GM23338 (cell line): ENCODE results near the gene DTNB. TPM values are rescaled to one million over a fixed set of nuclear protein-coding genes. Genes with fewer than 3 reads are reported as not detected.

Experiments
- ATAC-seq: fragments of 200-7000 bp; cut with Tn5 transposase; 3 replicates; pipeline ENCODE4 v1.9.1; 2020
- DNase-seq: peaks from one replicate; pipeline ENCODE4 v3.0.0-alpha.2; 2015; ENCODE audit warnings: low spot score
- H2AFZ ChIP-seq: fragments of 200-600 bp; sonication (generic); 2 replicates; pipeline ENCODE4 v1.8.0; 2016; ENCODE audit warnings: antibody characterized with exemption, mild to moderate bottlenecking, moderate library complexity
- H3F3A ChIP-seq: fragments of 200-600 bp; sonication (generic); replicated peaks from 2 replicates; pipeline ENCODE4 v1.8.0; 2017; ENCODE audit warnings: antibody characterized with exemption, mixed run types, low read depth
- H3K27ac ChIP-seq: fragments of 200-600 bp; sonication (generic); 2 replicates; pipeline ENCODE4 v1.6.1; 2016; ENCODE audit warnings: low read depth
- H3K27me3 ChIP-seq: fragments of 200-600 bp; sonication (generic); 2 replicates; pipeline ENCODE4 v1.8.0; 2016; ENCODE audit warnings: mild to moderate bottlenecking, mixed run types, moderate library complexity; ENCODE audit not compliant: insufficient read depth
- H3K36me3 ChIP-seq: fragments of 200-600 bp; sonication (generic); 2 replicates; pipeline ENCODE4 v1.8.0; 2016; ENCODE audit warnings: mild to moderate bottlenecking; ENCODE audit not compliant: insufficient read depth
- H3K4me1 ChIP-seq: fragments of 200-600 bp; sonication (generic); 2 replicates; pipeline ENCODE4 v1.8.0; 2016; ENCODE audit warnings: mild to moderate bottlenecking, moderate library complexity; ENCODE audit not compliant: insufficient read depth
- H3K4me2 ChIP-seq: fragments of 200-600 bp; sonication (generic); 2 replicates; pipeline ENCODE4 v1.7.1; 2017; ENCODE audit warnings: mixed run types
- H3K4me3 ChIP-seq: fragments of 200-600 bp; sonication (generic); 2 replicates; pipeline ENCODE4 v1.6.1; 2016; ENCODE audit warnings: mixed run types
- H3K79me2 ChIP-seq: fragments of 200-600 bp; sonication (generic); replicated peaks from 2 replicates; pipeline ENCODE4 v1.8.0; 2017; ENCODE audit warnings: mild to moderate bottlenecking; ENCODE audit not compliant: insufficient read depth
- H3K9me2 ChIP-seq: fragments of 200-600 bp; sonication (generic); 2 replicates; pipeline ENCODE4 v1.8.0; 2017; ENCODE audit not compliant: insufficient read depth
- H4K20me1 ChIP-seq: fragments of 200-600 bp; sonication (generic); replicated peaks from 2 replicates; pipeline ENCODE4 v1.8.0; 2017; ENCODE audit warnings: mild to moderate bottlenecking; ENCODE audit not compliant: insufficient read depth
- H3K27ac Mint-ChIP-seq: 2 replicates; pipeline ENCODE4 v1.8.0; 2020; ENCODE audit warnings: inconsistent platforms, mild to moderate bottlenecking, moderate library complexity, mixed read lengths
- H3K27me3 Mint-ChIP-seq: 3 replicates; pipeline ENCODE4 v1.8.0; 2022; ENCODE audit warnings: low read depth, mild to moderate bottlenecking, moderate library complexity, mixed read lengths, inconsistent platforms; ENCODE audit not compliant: insufficient read depth, poor library complexity
- H3K36me3 Mint-ChIP-seq: 3 replicates; pipeline ENCODE4 v1.8.0; 2021; ENCODE audit warnings: low read depth, mild to moderate bottlenecking, inconsistent platforms, moderate library complexity, mixed read lengths
- H3K4me1 Mint-ChIP-seq: 3 replicates; pipeline ENCODE4 v1.8.0; 2020; ENCODE audit warnings: mild to moderate bottlenecking, inconsistent platforms, mixed read lengths
- H3K4me3 Mint-ChIP-seq: 3 replicates; pipeline ENCODE4 v1.8.0; 2021; ENCODE audit warnings: moderate library complexity, mild to moderate bottlenecking, inconsistent platforms, mixed read lengths
- H3K9me3 Mint-ChIP-seq: 3 replicates; pipeline ENCODE4 v1.8.0; 2020; ENCODE audit warnings: moderate library complexity, mild to moderate bottlenecking, inconsistent platforms, mixed read lengths
- CREB1 ChIP-seq: fragments of 250-450 bp; sonication (Bioruptor Pico); IDR thresholded peaks from 2 replicates; pipeline ENCODE4 v1.5.0; 2020; ENCODE audit warnings: low read depth, mild to moderate bottlenecking, moderate library complexity
- CTCF ChIP-seq, 2 experiments: fragments of 200-600 bp in 1 of 2; sonication (generic) in 1 of 2; conservative IDR thresholded peaks; 2 replicates each; pipeline versions ENCODE4 v1.5.1 to v1.6.1; 2016 to 2017; ENCODE audit warnings: antibody characterized with exemption in 2 of 2, low read depth in 2 of 2, mild to moderate bottlenecking in 2 of 2, moderate library complexity in 1 of 2
- EZH2 ChIP-seq: fragments of 200-600 bp; sonication (generic); IDR thresholded peaks from one replicate; pipeline ENCODE4 v1.8.0; 2017; ENCODE audit warnings: antibody characterized with exemption, mild to moderate bottlenecking, low read depth; ENCODE audit not compliant: unreplicated experiment
- EZH2phosphoT487 ChIP-seq: fragments of 200-600 bp; sonication (generic); IDR thresholded peaks from one replicate; pipeline ENCODE4 v1.8.1; 2018; ENCODE audit warnings: antibody characterized with exemption; ENCODE audit not compliant: unreplicated experiment
- JUNB ChIP-seq: IDR thresholded peaks from one replicate; pipeline ENCODE4 v1.6.1; 2016; ENCODE audit warnings: antibody characterized with exemption; ENCODE audit not compliant: unreplicated experiment
- NANOG ChIP-seq: IDR thresholded peaks from 2 replicates; pipeline ENCODE4 v1.6.1; 2016; ENCODE audit warnings: antibody characterized with exemption, borderline replicate concordance
- POLR2AphosphoS5 ChIP-seq: IDR thresholded peaks from 2 replicates; pipeline ENCODE4 v1.6.1; 2016; ENCODE audit warnings: antibody characterized with exemption, low read depth
- REST ChIP-seq: IDR thresholded peaks from one replicate; pipeline ENCODE4 v1.6.1; 2018; ENCODE audit warnings: antibody characterized with exemption; ENCODE audit not compliant: unreplicated experiment
- STAT1 ChIP-seq: IDR thresholded peaks from one replicate; pipeline ENCODE4 v1.6.1; 2016; ENCODE audit warnings: antibody characterized with exemption; ENCODE audit not compliant: unreplicated experiment
- ZNF331 ChIP-seq: fragments of 250-450 bp; sonication (Bioruptor Pico); IDR thresholded peaks from 2 replicates; pipeline ENCODE4 v1.5.0; 2020; ENCODE audit warnings: low read depth, mild to moderate bottlenecking, moderate library complexity
- polyA plus RNA-seq: library from polyadenylated mRNA; unstranded; fragments of >200 nt; fragmentation: Nextera tagmentation; extraction: Ambion mirVana; gene quantifications from 2 replicates; pipeline ENCODE4 v1.2.1, GENCODE V29; 2016
- total RNA-seq: library from RNA; depleted of rRNA; stranded (reverse); fragments of >200 nt; shearing (Covaris generic); gene quantifications from 2 replicates; pipeline ENCODE4 v1.2.3, GENCODE V29; 2014
- TF ChIP-seq, protein P1 (sequence below): IDR thresholded peaks from 2 replicates; pipeline ENCODE4 v1.6.1; 2016; ENCODE audit warnings: antibody characterized with exemption

Gene DTNB
- total and polyA plus RNA-seq, 2 experiments from 2014 or later, result 22.1 to 29.4 TPM

- H3F3A ChIP-seq, result no peaks in the 10 kb centered on the region
- no peaks in the 10 kb centered on the region for H3K79me2 ChIP-seq
- no peaks in the 10 kb centered on the region for H4K20me1 ChIP-seq
- H3K9me2 ChIP-seq, result no peaks in the 10 kb centered on the region
- peaks cover 5% of the 10 kb centered on the region; the same call in 1 of the 2 replicates for H3K4me1 ChIP-seq
- no peak overlapping the region for H3K27ac ChIP-seq
- Mint-ChIP-seq H3K4me3 (no peak overlapping the region), H3K27me3 (peaks cover 4% of the 10 kb centered on the region), H3K36me3 (peaks cover 24% of the 10 kb centered on the region), H3K9me3 (no peaks in the 10 kb centered on the region), H3K4me1 (peaks cover 6% of the 10 kb centered on the region; the same call in 2 of the 3 replicates), H3K27ac (no peak overlapping the region)
- ATAC-seq (no peak), DNase-seq (no peak)
- H3K27me3 ChIP-seq, result no peaks in the 10 kb centered on the region
- H3K4me3 ChIP-seq, result no peak overlapping the region
- no peak overlapping the region for H3K4me2 ChIP-seq
- TF ChIP-seq EZH2phosphoT487 (no peak), ZNF331 (CRISPR knock-in tag) (no peak), JUNB (no peak)
- TF ChIP-seq, protein P1, sequence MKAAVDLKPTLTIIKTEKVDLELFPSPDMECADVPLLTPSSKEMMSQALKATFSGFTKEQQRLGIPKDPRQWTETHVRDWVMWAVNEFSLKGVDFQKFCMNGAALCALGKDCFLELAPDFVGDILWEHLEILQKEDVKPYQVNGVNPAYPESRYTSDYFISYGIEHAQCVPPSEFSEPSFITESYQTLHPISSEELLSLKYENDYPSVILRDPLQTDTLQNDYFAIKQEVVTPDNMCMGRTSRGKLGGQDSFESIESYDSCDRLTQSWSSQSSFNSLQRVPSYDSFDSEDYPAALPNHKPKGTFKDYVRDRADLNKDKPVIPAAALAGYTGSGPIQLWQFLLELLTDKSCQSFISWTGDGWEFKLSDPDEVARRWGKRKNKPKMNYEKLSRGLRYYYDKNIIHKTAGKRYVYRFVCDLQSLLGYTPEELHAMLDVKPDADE, result no peak
- peaks cover 4% of the 10 kb centered on the region; the same call in 1 of the 2 replicates for H3K36me3 ChIP-seq
- H2AFZ ChIP-seq, result no peak overlapping the region
These were observed 48.7 kb downstream of the DTNB start for GRCh38 chr2:25624635-25625034.

- no peaks in the 10 kb centered on the region for H3F3A ChIP-seq
- H3K79me2 ChIP-seq, result no peaks in the 10 kb centered on the region
- H2AFZ ChIP-seq, result no peak overlapping the region
- peaks cover 4% of the 10 kb centered on the region; the same call in 1 of the 2 replicates for H3K36me3 ChIP-seq
- ATAC-seq (no peak), DNase-seq (no peak)
- Mint-ChIP-seq H3K4me1 (no peaks in the 10 kb centered on the region; the same call in 2 of the 3 replicates), H3K4me3 (no peak overlapping the region), H3K9me3 (no peaks in the 10 kb centered on the region), H3K36me3 (peaks cover 24% of the 10 kb centered on the region), H3K27ac (no peak overlapping the region; the same call in 1 of the 2 replicates), H3K27me3 (peaks cover 4% of the 10 kb centered on the region)
- no peaks in the 10 kb centered on the region for H3K4me1 ChIP-seq
- H4K20me1 ChIP-seq, result no peaks in the 10 kb centered on the region
- no peak overlapping the region for H3K27ac ChIP-seq
- no peak overlapping the region for H3K4me2 ChIP-seq
- H3K27me3 ChIP-seq, result no peaks in the 10 kb centered on the region
- no peak overlapping the region for H3K4me3 ChIP-seq
- no peaks in the 10 kb centered on the region for H3K9me2 ChIP-seq
- TF ChIP-seq EZH2, result no peak
- TF ChIP-seq, protein P1, result no peak
- TF ChIP-seq JUNB, result no peak
- no peak for TF ChIP-seq NANOG
- no peak for TF ChIP-seq REST
- TF ChIP-seq CREB1 (CRISPR knock-in tag), result no peak
- TF ChIP-seq ZNF331 (CRISPR knock-in tag), result no peak
- no peak for TF ChIP-seq POLR2AphosphoS5
- no peak for TF ChIP-seq EZH2phosphoT487
- no peak for TF ChIP-seq CTCF (conservative IDR thresholded peaks at IDR 0.05; ENCODE audit: low read depth in 2 of 2)
- TF ChIP-seq STAT1, result no peak
These were observed 50.0 kb downstream of the DTNB start for GRCh38 chr2:25623361-25623760.
